Activated CD8-positive, alpha-beta memory T cell treated with anti-CD3 and anti-CD28 coated beads, Interleukin-2, amount 50 U/mL, for 1 hour (primary cell): Measurements from ENCODE around the gene CCDC34.
"Not testable (repeated sequence)": the region's sequence is repeated elsewhere in the genome, so short reads cannot be mapped to it uniquely, and the experiment has no call there.

Experiments
- DNase-seq: peaks from one replicate; pipeline ENCODE4 v3.0.0-alpha.2; 2020; ENCODE audit errors: extremely low read depth

The CCDC34 gene

GRCh38 chr11:27361649-27362431 is 1.2 kb downstream of the CCDC34 start:
- DNase-seq: no peak

- DNase-seq: no peak
Observed at GRCh38 chr11:27358296-27358695, 4.7 kb downstream of the CCDC34 start.

GRCh38 chr11:27357250-27357649 is 5.8 kb downstream of the CCDC34 start:
- DNase-seq: no peak

- DNase-seq: no peak
Observed at GRCh38 chr11:27356624-27357222, 6.3 kb downstream of the CCDC34 start.

GRCh38 chr11:27355575-27356104 is 7.4 kb downstream of the CCDC34 start:
- DNase-seq: no peak

- no peak for DNase-seq
Observed at GRCh38 chr11:27354359-27354965, 8.6 kb downstream of the CCDC34 start.

- DNase-seq: no peak
Observed at GRCh38 chr11:27353593-27354358, 9.2 kb downstream of the CCDC34 start.

- no peak for DNase-seq
Observed at GRCh38 chr11:27352781-27353180, 10.2 kb downstream of the CCDC34 start.

- DNase-seq: no peak
Observed at GRCh38 chr11:27350511-27350910, 12.5 kb downstream of the CCDC34 start.

- DNase-seq: no peak
Observed at GRCh38 chr11:27349919-27350318, 13.1 kb downstream of the CCDC34 start.

- DNase-seq: no peak
Observed at GRCh38 chr11:27348340-27348873, 14.6 kb downstream of the CCDC34 start.

- DNase-seq: no peak
Observed at GRCh38 chr11:27347359-27348339, 15.4 kb downstream of the CCDC34 start.

GRCh38 chr11:27339941-27340340 is 23.1 kb downstream of the CCDC34 start:
- no peak for DNase-seq

- not testable (repeated sequence) for DNase-seq
Observed at GRCh38 chr11:27334764-27335163, 28.3 kb downstream of the CCDC34 start.

GRCh38 chr11:27331981-27332380 is 31.0 kb downstream of the CCDC34 start:
- no peak for DNase-seq

GRCh38 chr11:27330633-27331270 is 32.3 kb downstream of the CCDC34 start:
- no peak for DNase-seq

GRCh38 chr11:27329867-27330632 is 33.0 kb downstream of the CCDC34 start:
- DNase-seq: no peak

- no peak for DNase-seq
Observed at GRCh38 chr11:27328614-27329013, 34.4 kb downstream of the CCDC34 start.

GRCh38 chr11:27327064-27327463 is 36.0 kb downstream of the CCDC34 start:
- not testable (repeated sequence) for DNase-seq
